HG02678 (cell line): Measurements from ENCODE around the gene SLC6A8.
"Not testable (repeated sequence)": the region's sequence is repeated elsewhere in the genome, so short reads cannot be mapped to it uniquely, and the experiment has no call there.

Experiments used
- ATAC-seq: cut with Tn5 transposase; IDR thresholded peaks from one replicate; pipeline ENCODE4 v1.9.1; 2021; ENCODE audit warnings: mild to moderate bottlenecking, moderate library complexity; ENCODE audit not compliant: unreplicated experiment

The SLC6A8 gene

DNA sequence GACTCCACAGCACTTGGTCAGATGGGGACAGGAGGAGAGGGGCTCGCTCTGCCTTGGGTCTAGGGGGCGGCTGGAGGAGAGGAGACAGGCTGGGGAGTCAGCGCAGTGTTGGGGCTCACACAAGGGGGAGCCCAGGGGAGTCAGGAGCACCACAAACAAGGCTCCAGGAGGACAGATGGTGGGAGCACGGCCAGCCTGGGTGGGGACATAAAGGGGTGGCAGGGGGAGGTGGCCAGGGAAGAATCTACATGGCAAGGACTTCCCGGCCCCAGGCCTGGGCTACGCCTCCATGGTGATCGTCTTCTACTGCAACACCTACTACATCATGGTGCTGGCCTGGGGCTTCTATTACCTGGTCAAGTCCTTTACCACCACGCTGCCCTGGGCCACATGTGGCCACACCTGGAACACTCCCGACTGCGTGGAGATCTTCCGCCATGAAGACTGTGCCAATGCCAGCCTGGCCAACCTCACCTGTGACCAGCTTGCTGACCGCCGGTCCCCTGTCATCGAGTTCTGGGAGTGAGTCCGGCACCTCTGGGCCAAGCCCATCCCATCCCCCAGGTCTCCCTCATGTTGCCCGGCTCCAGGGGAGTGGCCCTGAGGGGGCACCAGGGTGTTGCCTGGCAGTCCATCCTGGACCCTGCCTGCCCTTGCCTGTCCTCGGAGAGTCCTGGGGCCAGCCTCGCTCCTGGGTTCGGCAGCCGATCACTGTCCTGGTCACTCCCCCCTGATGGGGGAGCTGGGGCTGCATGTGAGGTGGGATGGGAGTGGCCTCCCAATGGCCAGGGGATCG is 3.5 kb downstream of the SLC6A8 start:
- ATAC-seq, result not testable (repeated sequence)

- ATAC-seq, result no peak
Observed at GRCh38 chrX:153692003-153692402, 4.3 kb downstream of the SLC6A8 start.

DNA sequence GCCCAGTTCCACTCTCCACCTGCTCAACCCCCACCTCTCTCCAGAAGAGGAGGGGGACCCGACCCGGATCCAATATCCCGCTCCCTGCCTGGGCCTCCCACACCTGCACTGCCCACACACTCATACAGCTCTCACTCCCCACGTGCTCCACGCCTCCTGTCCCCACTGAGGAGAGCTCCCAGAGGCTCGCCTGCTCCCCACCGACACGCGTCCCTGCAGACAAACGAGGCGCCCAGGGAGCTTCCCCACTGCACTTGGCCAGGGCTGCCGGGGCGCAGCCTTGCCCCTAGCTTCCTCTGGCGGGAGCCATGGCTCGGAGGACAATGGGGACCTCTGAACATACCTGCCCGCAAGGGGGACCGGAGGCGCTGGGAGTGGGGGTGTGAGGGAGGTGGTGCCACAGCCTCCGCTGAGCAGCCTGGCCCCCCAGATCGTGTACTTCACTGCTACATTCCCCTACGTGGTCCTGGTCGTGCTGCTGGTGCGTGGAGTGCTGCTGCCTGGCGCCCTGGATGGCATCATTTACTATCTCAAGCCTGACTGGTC is 5.0 kb downstream of the SLC6A8 start:
- ATAC-seq, result no peak

DNA sequence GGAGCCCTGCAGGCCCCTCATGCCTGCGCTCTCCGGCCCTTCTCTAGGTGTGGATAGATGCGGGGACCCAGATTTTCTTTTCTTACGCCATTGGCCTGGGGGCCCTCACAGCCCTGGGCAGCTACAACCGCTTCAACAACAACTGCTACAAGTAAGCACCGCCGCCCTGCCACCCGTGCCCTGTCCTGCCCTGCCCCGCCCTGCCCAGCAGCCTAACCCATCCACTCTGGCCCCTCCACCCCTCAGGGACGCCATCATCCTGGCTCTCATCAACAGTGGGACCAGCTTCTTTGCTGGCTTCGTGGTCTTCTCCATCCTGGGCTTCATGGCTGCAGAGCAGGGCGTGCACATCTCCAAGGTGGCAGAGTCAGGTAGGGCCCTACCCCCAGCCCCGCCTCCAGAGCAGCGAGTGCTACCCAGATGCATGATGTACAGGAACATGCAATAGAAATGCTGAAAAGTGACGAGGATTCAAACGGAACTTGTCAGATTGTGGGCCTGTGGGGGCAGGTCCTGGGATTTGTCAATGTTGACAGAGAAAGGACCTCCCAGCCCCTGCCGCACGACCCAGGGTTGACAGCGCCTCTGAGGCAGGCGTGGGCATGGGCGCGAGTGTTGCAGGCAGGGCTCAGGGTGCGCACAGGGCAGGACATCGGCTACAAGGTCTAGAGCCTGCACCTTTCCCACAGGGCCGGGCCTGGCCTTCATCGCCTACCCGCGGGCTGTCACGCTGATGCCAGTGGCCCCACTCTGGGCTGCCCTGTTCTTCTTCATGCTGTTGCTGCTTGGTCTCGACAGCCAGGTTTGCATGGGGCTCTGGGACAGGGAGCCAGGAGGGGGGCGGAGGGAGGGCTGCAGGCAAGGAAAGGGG is 5.7 kb downstream of the SLC6A8 start:
- no peak for ATAC-seq

DNA sequence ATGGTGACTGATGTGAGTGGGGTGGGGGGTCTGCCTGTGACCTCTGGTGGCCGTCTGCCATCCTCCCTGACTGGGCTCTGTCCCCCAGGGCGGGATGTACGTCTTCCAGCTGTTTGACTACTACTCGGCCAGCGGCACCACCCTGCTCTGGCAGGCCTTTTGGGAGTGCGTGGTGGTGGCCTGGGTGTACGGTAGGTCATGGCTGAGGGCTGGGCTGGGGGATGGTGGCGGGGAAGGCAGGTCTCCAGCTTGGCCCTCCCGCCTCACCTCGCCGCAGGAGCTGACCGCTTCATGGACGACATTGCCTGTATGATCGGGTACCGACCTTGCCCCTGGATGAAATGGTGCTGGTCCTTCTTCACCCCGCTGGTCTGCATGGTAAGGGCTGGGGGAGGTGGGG is 6.5 kb downstream of the SLC6A8 start:
- ATAC-seq, result not testable (repeated sequence)

DNA sequence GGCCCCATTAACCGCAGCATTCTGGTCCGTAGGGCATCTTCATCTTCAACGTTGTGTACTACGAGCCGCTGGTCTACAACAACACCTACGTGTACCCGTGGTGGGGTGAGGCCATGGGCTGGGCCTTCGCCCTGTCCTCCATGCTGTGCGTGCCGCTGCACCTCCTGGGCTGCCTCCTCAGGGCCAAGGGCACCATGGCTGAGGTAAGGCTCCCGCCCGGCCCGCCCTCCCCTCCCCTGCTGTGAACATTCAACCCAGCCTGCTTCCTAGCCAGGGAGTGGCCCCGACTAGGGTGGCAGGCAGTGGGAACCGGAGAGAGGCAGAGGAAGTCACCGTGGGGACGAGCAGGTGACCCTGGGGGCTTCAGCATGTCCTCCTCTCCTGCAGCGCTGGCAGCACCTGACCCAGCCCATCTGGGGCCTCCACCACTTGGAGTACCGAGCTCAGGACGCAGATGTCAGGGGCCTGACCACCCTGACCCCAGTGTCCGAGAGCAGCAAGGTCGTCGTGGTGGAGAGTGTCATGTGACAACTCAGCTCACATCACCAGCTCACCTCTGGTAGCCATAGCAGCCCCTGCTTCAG is 7.1 kb downstream of the SLC6A8 start:
- no peak for ATAC-seq

DNA sequence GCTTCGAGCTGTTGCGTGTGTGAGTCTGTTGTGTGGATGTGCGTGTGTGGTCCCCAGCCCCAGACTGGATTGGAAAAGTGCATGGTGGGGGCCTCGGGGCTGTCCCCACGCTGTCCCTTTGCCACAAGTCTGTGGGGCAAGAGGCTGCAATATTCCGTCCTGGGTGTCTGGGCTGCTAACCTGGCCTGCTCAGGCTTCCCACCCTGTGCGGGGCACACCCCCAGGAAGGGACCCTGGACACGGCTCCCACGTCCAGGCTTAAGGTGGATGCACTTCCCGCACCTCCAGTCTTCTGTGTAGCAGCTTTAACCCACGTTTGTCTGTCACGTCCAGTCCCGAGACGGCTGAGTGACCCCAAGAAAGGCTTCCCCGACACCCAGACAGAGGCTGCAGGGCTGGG is 8.4 kb downstream of the SLC6A8 start:
- ATAC-seq, result no peak

GRCh38 chrX:153696538-153696937 is 8.8 kb downstream of the SLC6A8 start:
- not testable (repeated sequence) for ATAC-seq

DNA sequence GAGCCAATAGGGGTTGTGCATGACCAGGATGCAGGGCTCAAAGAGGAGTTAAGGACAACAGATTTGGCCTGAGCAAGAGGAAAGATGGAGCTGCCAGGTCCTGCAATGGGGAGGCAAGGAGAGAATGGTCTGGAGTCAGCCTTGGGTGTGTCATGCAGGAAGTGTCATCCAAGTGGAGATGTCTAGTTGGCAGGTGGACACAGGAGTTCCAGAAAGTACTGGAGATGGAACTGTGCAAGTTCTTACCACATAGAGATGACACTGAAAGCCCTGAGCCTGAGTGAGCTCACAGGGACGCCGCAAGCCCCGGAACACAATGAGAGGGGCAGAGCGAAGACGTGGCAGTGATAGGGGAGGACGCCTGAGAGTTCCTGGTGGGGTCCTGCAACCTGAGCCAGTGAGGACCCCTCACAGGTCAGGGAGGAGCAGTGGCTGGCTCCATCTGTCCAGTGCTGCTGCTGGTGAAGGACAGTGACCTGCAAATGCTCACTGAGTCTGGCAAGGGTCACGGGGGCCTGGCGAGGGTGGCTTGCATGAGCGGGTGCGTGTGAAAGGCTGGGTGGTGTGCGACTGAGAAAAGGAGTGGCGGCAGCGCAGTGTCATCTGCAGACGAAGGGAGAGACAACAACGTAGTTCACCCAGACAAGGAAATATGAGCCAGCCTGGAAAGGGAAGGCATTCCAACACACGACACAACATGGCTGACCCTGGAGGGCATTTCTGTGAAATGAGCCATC is 9.4 kb downstream of the SLC6A8 start:
- not testable (repeated sequence) for ATAC-seq

GRCh38 chrX:153697924-153698865 is 10.5 kb downstream of the SLC6A8 start:
- ATAC-seq, result no peak

- ATAC-seq, result not testable (repeated sequence)
Observed at GRCh38 chrX:153699210-153699783, 11.6 kb downstream of the SLC6A8 start.

GRCh38 chrX:153699784-153700371 is 12.2 kb downstream of the SLC6A8 start:
- ATAC-seq, result not testable (repeated sequence)

- ATAC-seq, result no peak
Observed at GRCh38 chrX:153700376-153700945, 12.7 kb downstream of the SLC6A8 start.

GRCh38 chrX:153700967-153701366 is 13.2 kb downstream of the SLC6A8 start:
- ATAC-seq, result no peak

DNA sequence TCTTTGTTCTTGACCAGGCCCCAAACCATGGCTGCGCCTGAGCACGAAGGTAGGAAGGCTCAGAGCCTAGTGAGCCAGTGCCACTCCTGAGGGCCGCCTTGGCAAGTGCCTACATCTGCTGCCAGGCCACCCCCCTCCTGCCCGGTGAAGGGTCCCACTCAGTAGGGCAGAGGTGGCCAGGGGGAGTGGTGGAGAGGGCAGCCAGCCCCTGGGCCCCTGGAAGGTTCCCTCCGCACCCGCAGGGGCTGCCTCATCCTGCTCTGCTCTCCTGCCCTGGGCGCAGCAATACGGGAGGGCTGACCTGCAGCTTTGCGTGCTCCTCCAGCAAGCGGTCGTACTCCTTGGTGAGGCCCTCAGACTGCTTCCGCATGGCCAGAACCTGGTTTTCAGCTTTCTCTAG is 14.0 kb downstream of the SLC6A8 start:
- no peak for ATAC-seq

DNA sequence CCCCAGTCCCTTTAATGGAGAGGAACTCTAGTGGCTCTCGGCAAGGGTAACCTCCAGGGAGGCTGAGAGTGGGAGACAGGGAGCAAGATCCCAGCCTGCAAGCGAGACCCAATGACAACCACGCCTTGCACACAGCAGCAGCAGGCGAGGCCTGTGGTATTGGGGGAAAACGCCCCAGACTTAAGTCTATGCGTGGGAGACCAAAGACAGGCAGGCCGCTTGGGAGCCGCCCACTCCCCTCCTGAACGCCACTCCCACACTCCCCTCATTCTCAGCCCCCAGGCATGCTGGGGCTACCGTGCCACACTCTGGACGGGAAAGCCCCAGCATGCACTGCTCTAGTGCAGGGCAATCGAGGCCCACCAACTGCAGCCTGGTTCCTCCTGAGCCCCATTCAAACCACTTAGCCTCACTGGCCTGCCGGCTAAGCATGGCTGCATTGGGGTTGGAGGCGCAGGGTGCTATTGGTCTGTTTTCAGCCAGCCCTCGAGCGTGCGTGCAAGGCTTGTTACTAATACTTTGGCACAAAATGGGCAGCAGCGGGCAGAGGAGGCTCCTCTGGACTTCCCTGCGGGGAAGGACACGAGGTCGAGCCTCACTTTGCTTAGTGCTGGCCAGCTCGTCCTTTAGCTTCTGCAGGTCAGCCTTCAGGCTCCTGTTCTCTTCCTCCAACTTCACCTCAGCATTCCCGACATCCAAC is 14.8 kb downstream of the SLC6A8 start:
- no peak for ATAC-seq

- no peak for ATAC-seq
Observed at GRCh38 chrX:153703036-153703370, 15.3 kb downstream of the SLC6A8 start.

DNA sequence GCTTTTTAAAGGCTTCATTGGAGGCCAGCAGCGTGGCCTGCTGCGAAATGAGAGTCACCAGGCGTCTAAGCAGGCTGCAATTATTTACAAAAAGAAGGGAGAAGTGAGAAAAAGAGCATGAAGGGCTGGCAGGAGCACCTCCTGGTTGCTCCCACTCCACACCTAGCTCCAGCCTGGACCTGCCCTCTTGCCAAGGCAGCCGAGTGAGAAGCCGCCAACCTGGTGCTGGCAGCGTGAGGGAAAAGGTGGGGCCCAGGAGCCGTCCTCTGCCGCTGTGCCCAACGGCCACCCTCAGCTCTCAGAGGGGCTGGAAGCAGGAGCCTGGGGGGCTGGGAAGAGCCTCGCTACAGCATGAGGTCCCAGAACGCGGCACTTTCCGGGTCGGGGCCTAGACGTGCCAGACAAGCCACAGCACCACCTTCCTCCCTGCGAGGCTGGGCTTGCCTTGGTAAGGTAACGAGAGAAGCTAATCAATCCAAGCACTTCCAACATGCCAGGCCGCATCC is 16.3 kb downstream of the SLC6A8 start:
- no peak for ATAC-seq
